Stimulated activated memory B cell treated with anti-CD40 and anti-IgM and Interleukin-4, amounts not matched to agents 10 μg/mL and 1 μg/mL and 100 μg/mL, for 72 hours (primary cell): ENCODE results near the gene CMTM1.
"Not testable (repeated sequence)": the region's sequence is repeated elsewhere in the genome, so short reads cannot be mapped to it uniquely, and the experiment has no call there.

Experiments used
- ATAC-seq: fragments of 150-1000 bp; cut with Tn5 transposase; 2 replicates; pipeline ENCODE4 v1.10.0; 2021
- H3K27ac Mint-ChIP-seq: one replicate; pipeline ENCODE4 v1.8.0; 2022; ENCODE audit warnings: mild to moderate bottlenecking, mixed read lengths
- H3K27me3 Mint-ChIP-seq: one replicate; pipeline ENCODE4 v1.8.0; 2022; ENCODE audit warnings: mixed read lengths
- H3K36me3 Mint-ChIP-seq: one replicate; pipeline ENCODE4 v1.8.0; 2022; ENCODE audit warnings: mixed read lengths
- H3K4me1 Mint-ChIP-seq: one replicate; pipeline ENCODE4 v1.8.0; 2022; ENCODE audit warnings: mixed read lengths
- H3K4me3 Mint-ChIP-seq: one replicate; pipeline ENCODE4 v1.8.0; 2022; ENCODE audit warnings: mild to moderate bottlenecking, moderate library complexity, mixed read lengths
- H3K9me3 Mint-ChIP-seq: one replicate; pipeline ENCODE4 v1.8.0; 2022; ENCODE audit warnings: mixed read lengths

CMTM1 gene

GRCh38 chr16:66548868-66549267 lies 17.4 kb upstream of the CMTM1 start:
- Mint-ChIP-seq H3K4me3 (peak overlapping the region; percentile 69), H3K4me1 (peaks cover 80% of the 10 kb centered on the region), H3K27me3 (no peaks in the 10 kb centered on the region), H3K9me3 (no peaks in the 10 kb centered on the region), H3K36me3 (no peaks in the 10 kb centered on the region), H3K27ac (peak overlapping the region; percentile 50)
- no peak for ATAC-seq

GRCh38 chr16:66549284-66550131 lies 16.7 kb upstream of the CMTM1 start, which contains the start of gene TK2:
Gene TK2 (minus strand): TSS chr16:66550122. CDS start chr16:66550061, 61 bp downstream.
- ATAC-seq, result peak; percentile 49
- Mint-ChIP-seq H3K27me3 (no peaks in the 10 kb centered on the region), H3K9me3 (no peaks in the 10 kb centered on the region), H3K27ac (peak within 1 kb of the TSS; percentile 50), H3K4me3 (peak within 1 kb of the TSS; percentile 69), H3K4me1 (peaks cover 80% of the 10 kb centered on the region), H3K36me3 (no peaks in the 10 kb centered on the region)

- no peak for ATAC-seq
- peaks cover 8% of the 10 kb centered on the region for H3K36me3 Mint-ChIP-seq
- H3K27me3 Mint-ChIP-seq, result no peaks in the 10 kb centered on the region
- H3K27ac Mint-ChIP-seq, result peak overlapping the region; percentile 85
- no peaks in the 10 kb centered on the region for H3K9me3 Mint-ChIP-seq
- peaks cover 90% of the 10 kb centered on the region for H3K4me1 Mint-ChIP-seq
- H3K4me3 Mint-ChIP-seq, result peak overlapping the region; percentile 87
Observed at GRCh38 chr16:66551348-66551759, 14.9 kb upstream of the CMTM1 start.

GRCh38 chr16:66551788-66552285 lies 14.4 kb upstream of the CMTM1 start:
- H3K4me1 Mint-ChIP-seq, result peaks cover 85% of the 10 kb centered on the region
- H3K27ac Mint-ChIP-seq, result peak overlapping the region; percentile 85
- H3K36me3 Mint-ChIP-seq, result peaks cover 8% of the 10 kb centered on the region
- no peak for ATAC-seq
- H3K27me3 Mint-ChIP-seq, result no peaks in the 10 kb centered on the region
- H3K4me3 Mint-ChIP-seq, result peak overlapping the region; percentile 87
- no peaks in the 10 kb centered on the region for H3K9me3 Mint-ChIP-seq

- H3K4me1 Mint-ChIP-seq, result peaks cover 78% of the 10 kb centered on the region
- H3K4me3 Mint-ChIP-seq, result peak within 1 kb of the TSS; percentile 87
- peak within 1 kb of the TSS; percentile 85 for H3K27ac Mint-ChIP-seq
- ATAC-seq, result peak; percentile 91
- H3K36me3 Mint-ChIP-seq, result peaks cover 11% of the 10 kb centered on the region
- H3K9me3 Mint-ChIP-seq, result no peaks in the 10 kb centered on the region
- no peaks in the 10 kb centered on the region for H3K27me3 Mint-ChIP-seq
Observed at GRCh38 chr16:66552286-66553177, 13.7 kb upstream of the CMTM1 start, which contains the start of gene CKLF. Gene CKLF (plus strand): TSS chr16:66552576. CDS start chr16:66552716, 140 bp downstream.

- peaks cover 14% of the 10 kb centered on the region for H3K36me3 Mint-ChIP-seq
- no peak for ATAC-seq
- H3K4me1 Mint-ChIP-seq, result peaks cover 71% of the 10 kb centered on the region
- H3K4me3 Mint-ChIP-seq, result peak overlapping the region; percentile 87
- H3K27ac Mint-ChIP-seq, result peak overlapping the region; percentile 85
- no peaks in the 10 kb centered on the region for H3K27me3 Mint-ChIP-seq
- H3K9me3 Mint-ChIP-seq, result no peaks in the 10 kb centered on the region
Observed at GRCh38 chr16:66553223-66553622, 13.0 kb upstream of the CMTM1 start.

- no peak overlapping the region for H3K4me3 Mint-ChIP-seq
- H3K4me1 Mint-ChIP-seq, result peaks cover 63% of the 10 kb centered on the region
- peaks cover 14% of the 10 kb centered on the region for H3K36me3 Mint-ChIP-seq
- H3K27ac Mint-ChIP-seq, result no peak overlapping the region
- no peaks in the 10 kb centered on the region for H3K27me3 Mint-ChIP-seq
- ATAC-seq, result no peak
- H3K9me3 Mint-ChIP-seq, result no peaks in the 10 kb centered on the region
Observed at GRCh38 chr16:66554021-66554420, 12.2 kb upstream of the CMTM1 start.

GRCh38 chr16:66554495-66554894 lies 11.7 kb upstream of the CMTM1 start:
- Mint-ChIP-seq H3K4me1 (peaks cover 59% of the 10 kb centered on the region), H3K4me3 (no peak overlapping the region), H3K27me3 (no peaks in the 10 kb centered on the region), H3K27ac (no peak overlapping the region), H3K36me3 (peaks cover 14% of the 10 kb centered on the region), H3K9me3 (no peaks in the 10 kb centered on the region)
- no peak for ATAC-seq

- Mint-ChIP-seq H3K4me1 (peaks cover 19% of the 10 kb centered on the region), H3K9me3 (no peaks in the 10 kb centered on the region), H3K4me3 (no peak overlapping the region), H3K36me3 (peaks cover 20% of the 10 kb centered on the region), H3K27me3 (no peaks in the 10 kb centered on the region), H3K27ac (no peak overlapping the region)
- no peak for ATAC-seq
Observed at GRCh38 chr16:66560107-66560506, 6.1 kb upstream of the CMTM1 start.

GRCh38 chr16:66561381-66562080 lies 4.7 kb upstream of the CMTM1 start:
- H3K27me3 Mint-ChIP-seq, result no peaks in the 10 kb centered on the region
- H3K9me3 Mint-ChIP-seq, result no peaks in the 10 kb centered on the region
- H3K36me3 Mint-ChIP-seq, result peaks cover 20% of the 10 kb centered on the region
- peaks cover 6% of the 10 kb centered on the region for H3K4me1 Mint-ChIP-seq
- no peak overlapping the region for H3K27ac Mint-ChIP-seq
- no peak overlapping the region for H3K4me3 Mint-ChIP-seq
- no peak for ATAC-seq

- peaks cover 6% of the 10 kb centered on the region for H3K4me1 Mint-ChIP-seq
- no peak overlapping the region for H3K27ac Mint-ChIP-seq
- no peaks in the 10 kb centered on the region for H3K27me3 Mint-ChIP-seq
- H3K4me3 Mint-ChIP-seq, result no peak overlapping the region
- no peak for ATAC-seq
- no peaks in the 10 kb centered on the region for H3K9me3 Mint-ChIP-seq
- peaks cover 27% of the 10 kb centered on the region for H3K36me3 Mint-ChIP-seq
Observed at GRCh38 chr16:66562409-66562808, 3.8 kb upstream of the CMTM1 start.

- H3K4me1 Mint-ChIP-seq, result peaks cover 6% of the 10 kb centered on the region
Observed at GRCh38 chr16:66562986-66563385, 3.3 kb upstream of the CMTM1 start.

GRCh38 chr16:66563574-66564334 lies 2.5 kb upstream of the CMTM1 start:
- no peak for ATAC-seq

More at GRCh38 chr16:66562986-66563385, 3.3 kb upstream of the CMTM1 start:
- no peaks in the 10 kb centered on the region for H3K27me3 Mint-ChIP-seq
- H3K27ac Mint-ChIP-seq, result no peak overlapping the region
- H3K9me3 Mint-ChIP-seq, result no peaks in the 10 kb centered on the region
- H3K36me3 Mint-ChIP-seq, result peaks cover 26% of the 10 kb centered on the region
- H3K4me3 Mint-ChIP-seq, result no peak overlapping the region
- ATAC-seq, result no peak

GRCh38 chr16:66567270-66567669 lies 1.0 kb downstream of the CMTM1 start:
- H3K9me3 Mint-ChIP-seq, ATAC-seq, H3K4me1 Mint-ChIP-seq, H3K27ac Mint-ChIP-seq, H3K27me3 Mint-ChIP-seq, H3K4me3 Mint-ChIP-seq: not testable (repeated sequence)
- peaks cover 18% of the 10 kb centered on the region for H3K36me3 Mint-ChIP-seq

More at GRCh38 chr16:66563574-66564334, 2.5 kb upstream of the CMTM1 start:
- H3K27me3 Mint-ChIP-seq, result no peaks in the 10 kb centered on the region
- peaks cover 6% of the 10 kb centered on the region for H3K4me1 Mint-ChIP-seq
- peaks cover 26% of the 10 kb centered on the region for H3K36me3 Mint-ChIP-seq
- H3K4me3 Mint-ChIP-seq, result no peak overlapping the region
- H3K9me3 Mint-ChIP-seq, result no peaks in the 10 kb centered on the region
- H3K27ac Mint-ChIP-seq, result no peak overlapping the region
